Endothelial cell of umbilical vein (primary cell): ENCODE data around the gene CD320.

Source experiments
- CTCF ChIP-seq, 2 donors: IDR thresholded peaks; 1 replicate in 1 of 2; 2 replicates in 1 of 2; pipeline ENCODE4 v1.5.1; 2011; ENCODE audit warnings: low read length in 2 of 2, mild to moderate bottlenecking in 2 of 2, moderate library complexity in 2 of 2, control low read depth in 1 of 2, inconsistent platforms in 1 of 2, low read depth in 1 of 2; ENCODE audit not compliant: insufficient read depth in 1 of 2; ENCODE audit errors: extremely low read depth in 1 of 2
- MYC ChIP-seq: IDR thresholded peaks from one replicate; pipeline ENCODE4 v1.6.1; 2011; ENCODE audit warnings: mild to moderate bottlenecking, low read depth, low read length
- POLR2A ChIP-seq: IDR thresholded peaks from 2 replicates; pipeline ENCODE4 v1.6.1; 2012; ENCODE audit warnings: low read depth, mild to moderate bottlenecking, control low read depth, low read length
- TF ChIP-seq, protein P1 (sequence below): IDR thresholded peaks from 2 replicates; pipeline ENCODE4 v1.6.1; 2011; ENCODE audit not compliant: insufficient read depth, insufficient read length

DNA sequence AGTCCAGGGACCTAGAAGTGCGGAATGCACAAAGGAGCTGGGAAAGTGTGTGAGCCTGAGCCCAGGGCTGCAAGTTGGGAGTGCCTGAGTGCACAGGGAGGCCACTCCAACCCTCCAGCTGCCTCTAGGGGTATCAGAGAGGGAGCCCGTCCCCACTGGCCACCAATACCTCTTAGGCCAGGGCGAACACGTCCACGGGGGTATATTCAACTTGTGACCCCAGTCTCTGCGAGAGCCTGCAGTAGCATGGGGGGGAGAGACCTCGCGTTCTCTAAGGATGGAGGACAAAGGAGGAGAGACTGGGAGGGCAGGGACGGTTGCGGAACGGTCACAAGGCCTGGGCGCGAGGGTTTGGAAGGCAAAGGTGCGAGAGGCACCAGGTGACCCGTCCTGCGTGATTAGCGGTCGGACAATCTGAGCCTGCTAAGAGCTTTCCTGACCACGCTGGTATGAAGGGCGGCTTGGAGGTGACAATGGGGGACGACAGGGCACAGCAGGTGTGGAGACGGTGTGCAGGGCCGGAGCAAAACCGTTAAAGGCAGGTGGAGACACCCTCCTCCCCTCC, 676 bp downstream of the CD320 start:
- TF ChIP-seq MYC (no peak), CTCF (IDR thresholded peaks at IDR 0.05; ENCODE audit: extremely low read depth in 1 of 2, insufficient read depth in 1 of 2, low read depth in 1 of 2, low read length in 2 of 2) (no peak), POLR2A (no peak)
- TF ChIP-seq, protein P1, sequence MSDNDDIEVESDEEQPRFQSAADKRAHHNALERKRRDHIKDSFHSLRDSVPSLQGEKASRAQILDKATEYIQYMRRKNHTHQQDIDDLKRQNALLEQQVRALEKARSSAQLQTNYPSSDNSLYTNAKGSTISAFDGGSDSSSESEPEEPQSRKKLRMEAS: no peak
